GM21423 (cell line): ENCODE measurements around the gene DOCK9.

Experiments
- ATAC-seq: cut with Tn5 transposase; IDR thresholded peaks from one replicate; pipeline ENCODE4 v1.9.1; 2021; ENCODE audit warnings: mild to moderate bottlenecking, moderate library complexity; ENCODE audit not compliant: unreplicated experiment

The DOCK9 gene

DNA sequence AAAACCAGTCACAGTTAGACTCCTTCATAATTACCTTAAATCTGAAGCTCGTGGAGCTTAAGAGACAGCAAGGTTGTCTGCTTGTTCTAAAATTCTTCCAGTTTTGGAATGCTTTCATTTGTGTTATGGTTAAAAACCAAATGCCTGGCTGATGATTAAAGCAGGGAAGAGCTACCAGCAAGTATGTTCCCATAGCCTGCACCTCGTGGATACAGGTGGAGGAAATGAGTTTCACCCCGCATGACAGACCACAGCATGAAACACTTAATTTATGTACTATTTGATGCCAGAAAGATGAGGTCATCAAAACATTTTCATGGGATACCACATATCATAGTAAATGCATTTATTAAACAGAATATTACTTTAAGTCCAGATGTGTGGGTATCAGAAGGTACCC is 416 bp upstream of the DOCK9 start:
- ATAC-seq, result no peak

DNA sequence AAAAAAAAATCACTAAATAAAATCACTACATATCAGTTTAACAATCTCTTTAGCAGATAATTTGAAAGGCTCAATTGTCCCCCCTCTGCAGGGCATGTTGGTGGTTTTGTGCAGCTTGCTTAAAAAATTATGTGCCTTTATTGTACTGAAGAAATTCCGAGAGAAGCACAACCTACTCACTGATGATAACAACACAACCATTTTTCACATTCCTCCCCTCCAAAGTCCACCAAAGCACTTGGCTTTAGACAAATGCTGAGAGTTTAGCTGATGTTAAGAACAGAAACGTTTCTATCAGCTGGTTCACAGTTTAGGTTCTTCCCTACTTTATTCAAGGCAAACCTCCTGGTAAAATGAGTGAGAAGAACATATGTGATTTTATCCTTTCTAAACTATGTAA is 923 bp downstream of the DOCK9 start:
- ATAC-seq, result no peak

DNA sequence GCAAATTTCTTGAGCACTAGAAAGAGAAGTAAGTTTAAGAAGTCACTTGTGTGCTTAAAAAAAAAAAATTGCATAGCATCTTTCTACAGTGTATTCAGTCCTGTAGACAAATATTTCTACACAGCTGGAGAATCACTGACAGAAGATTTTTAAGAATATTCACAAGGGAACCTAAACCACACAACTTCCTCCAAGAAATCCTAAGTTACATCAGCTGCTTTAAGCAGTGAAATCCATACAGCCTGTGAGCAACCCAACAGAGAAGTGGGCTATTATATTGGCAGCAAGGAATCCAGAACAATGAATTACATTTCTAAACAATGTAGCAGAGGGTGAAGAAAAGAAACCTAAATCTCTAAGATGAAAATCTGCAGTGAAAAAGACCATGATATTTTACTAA is 1.5 kb downstream of the DOCK9 start:
- ATAC-seq, result no peak

DNA sequence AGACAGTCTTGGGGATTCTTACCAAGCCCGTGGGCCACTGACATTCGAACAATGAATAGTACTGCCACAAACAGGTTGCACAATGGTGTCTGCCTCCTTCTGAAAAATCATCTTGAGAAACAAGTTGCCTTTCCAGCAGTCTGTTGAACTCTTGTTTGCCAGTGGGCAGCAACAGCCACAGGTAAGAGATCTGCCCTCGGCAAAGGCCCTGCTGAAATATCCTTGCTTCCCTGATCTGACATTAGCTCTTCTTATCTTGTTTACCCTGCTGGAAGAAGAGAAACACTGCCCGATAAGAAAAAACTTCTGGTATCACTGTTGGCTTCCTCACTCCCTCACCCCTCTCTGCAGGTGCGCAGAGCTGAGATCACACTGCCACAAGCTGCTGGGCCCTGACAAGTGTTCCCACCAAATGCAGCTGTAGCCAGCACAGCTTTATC is 2.0 kb downstream of the DOCK9 start:
- no peak for ATAC-seq

DNA sequence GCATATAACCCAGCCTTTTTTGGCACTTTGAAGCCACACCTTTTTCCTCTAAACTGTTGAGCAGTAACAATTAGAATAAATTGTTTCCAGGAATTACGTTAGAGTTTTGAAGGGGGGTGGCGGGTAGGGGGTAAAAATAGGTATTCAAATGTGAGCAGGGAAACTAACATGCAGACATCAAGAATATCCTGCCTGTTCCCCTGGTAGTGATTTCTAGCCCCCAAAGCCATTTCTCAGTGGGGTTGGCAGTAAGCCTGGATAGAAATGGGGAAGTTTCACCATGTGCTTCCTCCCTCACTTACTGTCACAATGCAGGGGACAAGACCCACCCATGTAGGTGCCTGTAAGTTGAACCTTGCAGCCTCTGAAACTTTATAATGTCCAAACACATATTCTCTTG is 3.8 kb downstream of the DOCK9 start:
- ATAC-seq, result no peak

DNA sequence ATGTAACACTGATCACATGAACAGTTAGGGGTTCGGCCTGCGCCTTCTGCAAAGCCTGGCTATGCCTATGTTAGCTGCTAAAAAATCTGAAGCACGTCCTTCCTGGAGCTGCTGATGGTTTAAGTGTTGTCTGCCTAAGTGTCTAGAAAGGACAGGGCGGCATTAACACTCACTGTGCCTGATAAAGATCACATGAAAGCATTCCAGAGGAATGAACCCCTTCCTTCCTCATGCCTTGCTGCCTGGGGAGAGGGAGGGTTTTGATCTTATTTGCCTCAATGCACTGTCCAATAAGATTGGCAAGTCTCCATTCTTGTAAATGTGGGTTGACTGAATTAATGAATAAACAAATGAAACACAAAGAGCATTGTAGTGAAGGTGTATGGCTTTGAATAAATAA is 5.2 kb downstream of the DOCK9 start:
- ATAC-seq, result no peak

DNA sequence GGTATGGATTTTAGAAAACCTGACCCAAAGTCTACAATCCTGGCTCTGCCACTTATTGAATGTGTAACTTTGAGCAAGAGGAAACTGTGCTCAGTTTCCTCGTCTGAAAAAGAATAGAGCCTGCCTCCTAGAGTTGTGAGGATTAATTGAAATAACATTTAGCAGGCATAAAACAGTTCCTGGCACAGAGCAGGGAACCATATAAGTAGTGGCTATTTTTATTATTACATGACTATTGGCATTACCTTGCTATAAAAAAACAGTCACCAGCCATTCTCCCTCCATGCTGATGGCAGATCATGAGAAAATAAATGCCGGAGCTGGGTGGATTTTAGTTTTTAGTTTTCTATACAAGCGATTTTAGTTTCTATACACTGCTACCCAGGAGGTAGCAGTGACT is 5.8 kb downstream of the DOCK9 start:
- no peak for ATAC-seq

DNA sequence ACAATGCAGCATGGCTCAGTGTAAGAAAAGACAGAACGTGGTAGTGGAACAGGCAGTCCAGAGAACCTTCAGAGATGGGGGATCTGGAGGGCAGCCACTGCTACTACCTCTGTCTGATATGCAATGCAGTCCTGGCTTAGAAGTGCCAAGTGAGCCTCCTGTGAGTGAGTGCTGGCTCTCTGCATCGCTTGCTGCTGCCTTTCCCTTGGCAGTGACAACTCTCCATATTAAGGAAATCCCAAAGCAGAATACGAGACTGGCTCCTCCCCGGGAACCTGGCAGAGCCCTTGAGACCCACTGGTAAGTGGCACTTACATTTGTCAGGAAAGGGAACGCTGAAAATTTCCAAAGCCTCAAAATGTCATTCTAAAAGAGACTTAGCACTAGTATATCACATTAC is 7.5 kb downstream of the DOCK9 start:
- no peak for ATAC-seq

DNA sequence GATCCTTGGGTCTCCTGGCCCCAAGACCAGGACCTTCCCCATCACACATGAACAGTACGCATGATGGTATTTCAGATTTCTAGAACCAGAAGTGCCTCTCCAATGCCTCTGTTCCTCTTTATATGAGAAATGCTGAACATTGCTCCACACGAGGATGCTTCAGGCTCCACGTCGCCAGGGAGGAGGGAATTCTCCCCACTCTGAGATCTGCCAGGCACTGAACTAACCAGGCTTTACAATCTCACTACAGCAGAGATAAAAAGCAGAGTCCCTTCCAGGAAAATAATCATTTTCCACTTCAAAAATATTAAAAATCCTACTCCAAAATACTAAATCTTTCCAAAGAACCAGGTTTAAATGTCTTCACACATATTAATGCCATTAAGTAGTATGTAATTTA is 10.4 kb downstream of the DOCK9 start:
- ATAC-seq, result no peak

DNA sequence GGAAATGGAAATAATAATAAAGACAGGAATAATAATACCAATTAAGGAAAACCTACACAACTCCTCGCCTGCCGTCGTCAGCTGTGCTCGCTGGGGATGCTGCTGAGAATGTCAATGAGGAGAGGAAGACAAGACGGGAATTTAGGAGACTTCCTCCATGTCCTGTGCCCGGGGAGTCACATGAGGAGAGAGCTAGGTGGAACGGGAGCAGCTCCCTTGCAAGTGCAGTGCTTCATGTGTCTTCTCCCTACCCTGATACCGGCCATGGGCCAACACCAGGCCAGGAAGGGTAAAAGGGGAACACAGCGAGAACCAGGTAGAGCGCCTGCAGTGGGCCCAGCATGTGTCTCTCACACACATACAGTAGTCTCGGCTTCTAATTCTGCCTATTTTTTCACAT is 11.8 kb downstream of the DOCK9 start:
- no peak for ATAC-seq

DNA sequence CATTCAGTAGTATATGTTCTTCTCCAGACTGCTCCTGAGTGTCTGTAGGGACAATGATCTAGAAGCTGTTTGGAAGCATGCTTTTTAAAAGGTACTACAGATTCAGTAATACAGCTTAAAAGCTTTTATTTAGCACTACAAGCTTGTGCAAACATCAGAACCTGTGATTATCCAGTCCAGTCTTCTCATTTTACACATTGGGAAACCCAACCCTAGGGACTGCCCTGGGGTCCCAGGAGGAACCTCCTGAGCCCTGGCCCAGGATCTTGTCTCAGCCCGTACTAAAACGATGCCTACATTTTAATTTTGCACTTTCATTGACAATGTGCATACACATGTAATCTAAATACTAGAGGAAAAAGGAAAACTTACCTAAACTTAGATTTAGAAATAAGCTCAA is 12.5 kb downstream of the DOCK9 start:
- ATAC-seq, result no peak

DNA sequence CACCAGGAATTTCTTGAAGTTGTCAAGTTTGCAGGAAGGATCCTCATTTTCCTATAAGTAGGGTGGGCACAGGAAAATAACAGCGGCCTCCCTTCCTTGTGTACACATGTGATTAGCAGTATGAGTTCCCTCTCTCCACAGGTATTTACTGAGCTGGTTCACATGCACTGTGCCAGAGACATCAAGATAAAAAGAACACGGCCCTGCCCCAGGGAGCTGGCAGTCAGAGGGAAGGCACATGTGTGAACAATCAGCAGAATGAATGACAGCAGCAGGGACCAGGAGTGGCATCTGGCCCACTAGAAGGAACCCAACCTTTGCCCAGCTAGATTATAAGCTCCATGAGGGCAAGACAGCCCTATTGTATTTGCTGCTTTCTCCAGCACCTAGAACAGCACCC is 13.9 kb downstream of the DOCK9 start:
- ATAC-seq, result no peak

DNA sequence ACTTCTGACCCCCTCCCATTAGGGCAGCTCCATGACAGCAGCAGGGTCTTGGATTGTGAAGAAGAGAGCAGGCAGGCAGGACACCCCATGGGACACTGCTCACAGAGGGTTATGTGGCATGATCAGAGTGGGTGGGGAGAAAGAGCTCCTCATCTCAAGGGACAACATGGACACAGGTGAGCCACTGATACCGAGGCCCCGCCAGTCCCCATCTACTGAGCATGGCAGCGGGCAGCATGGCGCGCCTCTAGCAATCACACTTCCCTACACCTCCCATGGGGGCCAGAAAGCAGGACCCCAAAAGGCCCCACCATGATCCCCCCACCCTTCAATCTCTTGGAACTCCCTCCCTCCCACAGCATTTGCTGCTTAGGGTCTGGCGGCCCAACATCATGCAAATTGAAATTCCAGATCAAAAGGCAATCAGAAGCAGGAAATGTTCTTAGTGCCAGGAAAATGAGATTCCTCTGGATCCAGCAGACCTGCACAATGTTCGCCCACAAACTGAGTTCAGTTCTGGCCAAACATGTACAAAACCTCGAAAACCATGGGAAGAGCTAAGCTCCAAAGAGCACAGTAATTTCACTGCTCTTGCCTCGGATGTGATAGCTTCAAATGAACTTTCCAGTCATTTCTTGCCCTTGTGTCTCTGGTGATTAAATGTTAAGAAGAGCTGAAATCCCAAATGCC is 14.8 kb downstream of the DOCK9 start:
- ATAC-seq, result no peak

DNA sequence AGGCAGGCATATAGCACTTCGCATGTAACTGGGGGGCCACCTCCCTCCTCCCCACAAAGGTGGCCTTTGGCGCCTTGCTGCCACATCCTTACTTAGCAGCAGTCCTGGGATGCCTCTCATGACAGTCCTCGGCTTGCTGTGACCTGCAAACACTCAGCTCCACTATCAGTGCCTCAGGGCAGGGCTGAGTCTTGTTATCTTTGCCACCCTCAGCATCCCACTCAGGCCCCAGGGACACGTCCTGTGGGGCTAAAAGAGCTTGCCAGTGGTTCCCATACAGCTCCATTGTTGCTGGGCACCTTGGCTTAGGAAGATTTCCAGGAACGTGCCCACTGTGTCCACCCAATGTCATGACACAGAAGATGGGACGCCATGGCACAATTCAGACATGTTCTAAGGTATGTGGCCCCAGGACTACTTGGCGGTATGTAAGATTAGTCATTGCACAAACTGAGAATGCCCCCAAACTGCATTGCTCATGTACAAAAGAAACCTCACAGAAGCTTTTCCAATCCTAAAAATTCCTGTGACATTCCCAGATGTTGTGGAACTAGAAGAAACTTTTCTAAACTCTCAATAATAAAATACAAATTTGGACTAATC is 16.3 kb downstream of the DOCK9 start:
- ATAC-seq, result no peak

DNA sequence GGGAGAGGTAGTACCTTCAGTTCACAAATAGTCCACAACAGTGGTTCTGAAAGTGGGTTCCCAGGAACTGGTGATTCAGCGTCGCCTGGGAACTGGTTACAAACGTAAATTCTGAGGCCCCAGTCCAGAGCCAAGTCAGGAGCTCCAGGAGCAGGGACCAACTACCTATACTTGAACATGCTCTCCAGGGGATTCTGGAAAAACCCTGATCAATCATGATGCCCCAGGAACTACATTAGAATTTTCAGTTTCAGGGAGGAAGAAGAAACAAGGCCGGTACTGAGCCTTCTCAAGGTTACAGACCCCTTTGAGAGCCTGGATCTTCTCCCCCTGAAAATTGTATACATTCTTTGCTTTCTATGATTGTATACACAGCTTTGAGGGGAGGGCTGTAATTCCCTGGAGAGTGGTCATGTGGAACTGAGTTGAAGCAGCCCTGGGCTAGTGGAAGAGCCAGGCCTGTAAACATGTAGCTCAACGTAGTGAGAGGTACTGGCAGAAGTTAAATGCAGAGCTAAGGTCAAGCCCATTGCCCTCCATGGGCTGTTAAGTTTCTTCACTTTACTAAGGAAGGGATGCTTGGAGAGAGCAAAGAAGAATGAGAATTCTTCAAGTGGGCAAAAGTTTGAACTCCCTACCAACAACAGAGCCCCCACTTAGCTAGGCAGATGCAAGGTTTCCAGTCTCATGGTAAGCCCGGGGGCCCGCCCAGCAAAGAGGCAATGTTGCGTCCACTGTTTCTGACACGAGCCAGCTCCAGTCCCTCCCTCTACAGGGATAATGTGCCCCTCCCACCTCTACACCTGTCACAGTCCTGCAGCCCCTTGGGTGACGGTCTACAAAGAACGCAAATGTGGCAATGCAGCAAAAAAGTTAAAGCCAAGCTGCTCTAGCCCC is 17.0 kb downstream of the DOCK9 start:
- no peak for ATAC-seq

DNA sequence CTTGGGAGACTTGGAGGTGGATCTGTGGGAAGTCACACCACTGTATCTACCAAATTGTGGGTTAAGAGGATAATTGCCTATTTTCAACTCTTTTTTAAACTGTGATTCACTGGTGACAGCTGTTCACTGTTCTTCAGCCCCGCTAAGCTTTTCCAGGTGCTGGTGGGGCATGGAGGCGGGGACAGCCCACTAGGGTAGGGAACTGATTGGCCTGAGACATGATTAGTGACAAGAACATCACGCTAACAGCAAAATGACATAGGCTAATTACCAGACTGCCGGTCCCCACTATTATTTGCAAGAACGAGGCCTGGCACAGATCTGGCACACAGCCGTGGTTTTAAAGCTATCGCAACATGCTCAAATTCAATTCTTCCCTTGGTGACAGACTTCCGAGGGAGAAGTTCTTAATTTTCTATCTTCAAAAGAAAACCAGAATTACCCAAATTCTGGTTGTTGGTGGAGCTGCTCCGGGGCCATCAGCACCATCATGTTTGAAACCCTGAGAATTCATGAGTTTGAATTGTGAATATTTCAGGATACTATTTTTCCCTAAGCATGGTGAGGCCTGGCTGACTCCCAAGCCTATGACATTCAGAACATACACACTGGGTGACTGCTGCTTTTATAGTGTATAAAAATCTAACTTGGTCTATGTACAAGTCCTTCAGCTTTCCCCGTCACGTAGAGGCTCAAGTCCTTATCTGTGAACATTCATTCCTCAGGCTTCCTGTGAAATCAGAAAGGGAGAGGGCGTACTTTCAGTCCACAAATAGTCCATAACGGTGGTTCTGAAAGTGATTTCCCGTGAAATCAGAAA is 17.9 kb downstream of the DOCK9 start:
- ATAC-seq, result no peak

DNA sequence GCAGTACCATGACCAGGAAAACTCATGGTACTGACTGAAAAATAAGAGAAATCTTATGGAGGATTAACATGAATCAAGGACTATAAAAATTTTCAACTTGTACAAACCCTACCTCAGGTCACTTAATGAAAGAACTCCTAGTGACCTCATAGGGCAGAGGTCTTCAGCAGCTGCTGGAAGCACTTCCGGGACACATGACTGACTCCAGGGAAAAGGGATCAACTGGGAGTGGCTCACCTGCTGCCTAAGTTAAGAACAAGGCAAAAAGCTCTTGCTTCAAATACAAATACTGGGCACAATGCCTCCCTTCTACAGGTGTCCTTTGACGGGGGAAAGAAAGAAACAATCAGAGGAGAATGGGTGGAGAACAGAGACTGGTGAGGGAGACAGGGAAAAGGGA is 18.6 kb downstream of the DOCK9 start:
- ATAC-seq, result no peak

DNA sequence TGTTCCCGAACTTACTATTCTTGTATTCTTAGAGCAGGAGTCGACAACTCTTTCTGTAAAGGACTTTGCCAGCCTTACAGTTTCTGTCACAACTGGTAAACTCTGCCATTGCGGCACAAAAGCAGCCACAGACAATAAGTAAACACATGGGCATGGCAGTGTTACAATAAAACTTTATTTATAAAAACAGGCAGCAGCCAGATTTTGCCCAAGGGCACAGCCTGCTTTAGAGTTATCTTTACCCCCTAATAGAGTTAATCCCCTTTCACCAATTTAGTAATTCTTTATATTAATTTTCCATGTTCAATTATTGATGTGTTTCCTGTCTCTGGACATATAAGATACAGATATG is 19.4 kb downstream of the DOCK9 start:
- no peak for ATAC-seq

DNA sequence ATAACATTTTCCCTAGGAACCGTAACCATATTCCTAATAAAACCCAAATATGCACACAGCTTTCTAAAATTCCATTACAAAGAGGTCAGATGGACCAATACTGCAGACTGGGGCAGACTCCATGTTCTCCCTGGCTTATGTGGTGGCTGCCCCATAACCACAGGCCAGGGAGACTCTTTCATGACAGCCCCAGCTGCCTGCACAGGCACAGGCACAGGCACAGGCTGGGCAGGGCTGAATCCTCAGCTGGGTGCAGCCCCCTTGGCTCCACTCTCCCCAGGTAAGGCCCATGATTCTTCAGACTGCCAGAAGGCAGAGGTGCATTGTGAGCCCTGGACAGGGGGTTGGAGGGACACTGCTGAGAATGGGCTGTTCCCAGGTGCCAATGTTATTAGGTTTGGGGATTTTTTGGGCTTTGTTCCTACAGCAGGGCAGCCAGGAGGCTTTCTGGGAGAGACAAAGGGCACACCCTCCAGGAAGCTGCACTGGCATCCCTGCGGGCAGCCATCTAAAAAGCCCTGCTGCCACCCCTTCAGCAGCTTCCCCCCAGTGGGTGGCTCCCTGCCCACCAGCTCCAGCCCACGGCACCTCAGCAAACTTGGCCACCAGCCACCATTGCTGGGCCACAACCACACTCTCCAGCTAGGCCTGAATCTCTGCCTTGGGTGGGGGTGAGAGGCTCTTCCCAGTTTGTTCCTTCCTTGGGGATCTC is 20.0 kb downstream of the DOCK9 start:
- no peak for ATAC-seq

DNA sequence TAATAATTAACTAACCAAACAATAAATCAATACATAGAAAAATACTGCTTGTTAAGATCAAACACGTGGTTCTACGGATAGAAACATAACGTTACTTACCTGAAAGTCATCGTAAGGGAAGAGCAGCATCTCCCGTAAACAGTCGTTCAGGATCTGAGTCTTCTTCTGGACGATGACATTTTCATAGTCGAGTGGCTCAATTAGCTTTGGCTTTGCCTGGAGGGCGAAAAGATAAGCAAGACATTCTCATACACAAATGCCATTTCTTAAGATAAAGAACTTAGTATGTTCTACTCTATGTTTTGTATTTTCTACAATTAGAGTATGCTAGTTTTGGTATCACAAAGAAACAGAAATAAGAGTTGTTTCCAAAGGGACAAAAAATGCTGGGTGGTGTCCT is 22.5 kb downstream of the DOCK9 start:
- ATAC-seq, result no peak

DNA sequence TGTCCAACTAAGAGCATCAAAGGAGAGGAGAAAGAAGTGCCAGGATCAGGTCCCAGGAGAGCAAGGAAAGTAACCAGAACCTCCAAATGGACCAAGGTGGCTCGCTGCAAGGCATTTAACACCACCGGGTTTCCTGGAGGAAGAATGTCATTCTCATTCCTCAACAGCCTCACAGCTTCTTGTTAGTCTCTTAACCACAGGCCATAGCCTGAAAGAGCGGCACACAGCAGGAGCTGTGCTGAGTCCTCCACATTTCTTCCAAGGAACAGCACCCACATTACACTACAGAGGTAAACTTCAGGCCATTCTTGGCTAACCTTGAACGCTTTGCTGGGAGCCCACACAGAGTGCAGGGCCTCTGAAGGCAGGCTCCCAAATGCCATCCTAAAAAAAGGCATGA is 23.6 kb downstream of the DOCK9 start:
- no peak for ATAC-seq
